ENCODE measurements around the gene VAMP1. TPM values are rescaled to one million over a fixed set of nuclear protein-coding genes. Genes with fewer than 3 reads are reported as not detected.
A peak's percentile ranks its signal among the peaks of the same experiment; 100 is the strongest.
"Not testable (repeated sequence)": the region's sequence is repeated elsewhere in the genome, so short reads cannot be mapped to it uniquely, and the experiment has no call there.

Gene VAMP1
- total RNA-seq, 1 donor from 2014 or later = 4.2 TPM

DNA sequence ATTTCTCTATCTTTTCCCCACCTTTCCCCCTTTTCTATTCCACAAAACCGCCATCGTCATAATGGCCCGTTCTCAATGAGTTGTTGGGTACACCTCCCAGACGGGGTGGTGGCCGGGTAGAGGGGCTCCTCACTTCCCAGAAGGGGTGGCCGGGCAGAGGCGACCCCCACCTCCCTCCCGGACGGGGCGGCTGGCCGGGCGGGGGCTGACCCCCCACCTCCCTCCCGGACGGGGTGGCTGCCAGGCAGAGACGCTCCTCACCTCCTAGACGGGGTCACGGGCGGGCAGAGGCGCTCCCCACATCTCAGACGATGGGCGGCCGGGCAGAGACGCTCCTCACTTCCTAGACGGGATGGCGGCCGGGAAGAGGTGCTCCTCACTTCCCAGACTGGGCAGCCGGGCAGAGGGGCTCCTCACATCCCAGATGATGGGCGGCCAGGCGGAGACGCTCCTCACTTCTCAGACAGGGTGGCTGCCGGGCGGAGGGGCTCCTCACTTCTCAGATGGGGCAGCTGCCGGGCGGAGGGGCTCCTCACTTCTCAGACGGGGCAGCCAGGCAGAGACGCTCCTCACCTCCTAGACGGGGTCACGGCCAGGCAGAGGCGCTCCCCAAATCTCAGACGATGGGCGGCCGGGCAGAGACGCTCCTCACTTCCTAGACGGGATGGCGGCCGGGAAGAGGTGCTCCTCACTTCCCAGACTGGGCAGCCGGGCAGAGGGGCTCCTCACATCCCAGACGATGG lies 4.9 kb upstream of the VAMP1 start:
- DNase-seq (ENCODE audit: missing footprints); intact Hi-C loops (cut with DNase I): not testable (repeated sequence)

DNA sequence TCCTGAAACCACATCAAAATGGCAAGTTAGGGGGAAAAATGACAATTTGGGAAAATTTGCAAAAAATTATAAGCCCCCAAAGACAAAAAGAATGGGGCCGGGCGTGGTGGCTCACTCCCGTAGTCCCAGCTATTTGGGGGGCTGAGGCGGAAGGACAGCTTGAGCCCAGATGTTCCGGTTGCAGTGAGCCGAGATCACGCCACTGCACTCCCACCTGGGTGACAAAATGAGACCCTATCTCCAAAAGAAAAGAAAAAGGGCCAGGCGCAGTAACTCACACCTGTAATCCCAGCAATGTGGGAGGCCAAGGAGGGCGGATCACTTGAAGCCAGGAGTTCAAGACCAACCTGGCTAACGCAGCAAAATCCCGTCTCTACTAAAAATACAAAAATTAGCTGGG lies 2.0 kb upstream of the VAMP1 start:
- DNase-seq (ENCODE audit: missing footprints) = no peak
- ATAC-seq = no peak
- intact Hi-C loops (cut with DNase I) = loop anchor here (5.0 kb wide), 1 partner anchor 135 kb away; no protein-coding TSS in a partner anchor

More for the DNA sequence above, 4.9 kb upstream of the VAMP1 start:
- ATAC-seq = not testable (repeated sequence)

DNA sequence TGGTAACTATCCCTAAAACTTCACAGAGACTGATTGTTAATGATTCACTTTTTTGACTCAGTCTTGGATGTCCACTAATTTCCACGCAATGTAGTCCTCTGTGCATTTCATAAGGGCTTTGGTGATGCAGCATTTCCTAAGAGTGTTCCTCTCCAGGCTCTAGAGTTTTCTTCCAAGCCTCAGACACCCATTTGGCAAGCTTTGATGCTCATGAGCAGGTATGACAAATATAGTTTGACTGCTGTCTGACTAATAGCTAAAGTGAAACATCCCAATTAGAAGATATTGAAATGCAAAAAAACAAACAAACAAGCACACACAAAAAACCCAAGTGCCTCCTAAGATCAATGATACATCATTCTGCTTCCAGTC lies 1.5 kb upstream of the VAMP1 start:
- DNase-seq (ENCODE audit: missing footprints) (no peak), ATAC-seq (no peak)
- intact Hi-C loops (cut with DNase I) = loop anchor here (1.0 to 5.0 kb wide), 3 partner anchors 19 to 149 kb away; partner anchors contain the start of gene TAPBPL

DNA sequence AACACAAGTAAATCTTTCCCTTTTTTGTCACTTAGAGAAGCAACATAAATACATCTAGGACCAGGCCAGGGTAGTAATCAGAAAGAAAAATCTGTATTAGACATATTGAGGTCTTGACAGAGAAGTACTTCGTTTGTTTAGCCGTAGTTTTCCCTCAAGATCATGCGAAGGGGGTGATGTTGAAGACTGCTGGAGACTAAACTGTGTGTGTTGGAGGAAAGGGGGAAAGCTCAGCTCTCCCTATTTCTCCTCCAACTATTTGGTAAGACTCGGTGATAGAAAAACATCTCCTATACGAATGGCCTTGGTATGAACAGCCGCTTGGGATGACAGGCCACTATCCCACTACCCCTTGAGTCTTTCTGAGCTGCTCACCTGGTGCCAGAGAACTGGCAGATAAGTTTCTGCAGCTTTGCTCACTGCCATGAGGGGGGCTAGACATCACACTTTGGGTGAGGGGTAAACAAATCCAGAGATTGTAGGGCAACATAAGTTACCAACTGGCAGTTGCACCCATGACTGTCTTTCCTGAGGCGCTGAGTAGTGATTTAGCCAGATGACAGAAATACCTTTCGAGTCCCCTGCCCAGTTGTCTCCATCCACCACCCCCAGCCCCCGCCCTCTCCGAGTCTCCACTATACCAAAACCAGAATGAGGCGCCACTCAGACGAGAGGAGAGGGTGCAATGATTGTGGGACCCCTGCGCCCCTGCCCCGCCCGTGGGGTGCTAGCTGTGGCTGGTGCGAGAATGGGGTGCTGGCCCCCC lies 685 bp downstream of the VAMP1 start:
- no peak for ATAC-seq
- intact Hi-C loops (cut with DNase I) = loop anchor here (1.0 to 5.0 kb wide), 4 partner anchors 17 to 132 kb away; partner anchors contain the start of genes MRPL51 and TAPBPL
- DNase-seq (ENCODE audit: missing footprints) = no peak

DNA sequence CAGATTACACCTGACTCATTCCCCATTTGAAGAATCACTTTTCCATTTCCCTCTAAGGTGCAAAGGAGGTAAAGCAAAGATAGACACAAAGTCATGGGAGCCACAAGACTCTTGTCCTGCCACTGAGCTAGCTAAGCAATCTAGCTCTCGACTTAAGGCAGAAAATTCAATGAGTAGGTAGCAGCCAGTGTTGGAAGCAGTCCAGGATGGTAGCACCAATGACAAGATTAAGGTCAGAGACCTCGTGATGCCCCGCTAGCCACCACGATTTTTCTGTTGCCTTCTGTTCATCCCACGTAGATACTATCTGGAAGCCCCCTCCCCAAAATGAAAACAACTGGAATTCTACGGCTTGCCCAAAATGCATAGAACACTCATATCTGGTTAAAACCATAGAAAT lies 1.4 kb downstream of the VAMP1 start:
- DNase-seq (ENCODE audit: missing footprints) (no peak), ATAC-seq (no peak)
- intact Hi-C loops (cut with DNase I) = no loop called here

DNA sequence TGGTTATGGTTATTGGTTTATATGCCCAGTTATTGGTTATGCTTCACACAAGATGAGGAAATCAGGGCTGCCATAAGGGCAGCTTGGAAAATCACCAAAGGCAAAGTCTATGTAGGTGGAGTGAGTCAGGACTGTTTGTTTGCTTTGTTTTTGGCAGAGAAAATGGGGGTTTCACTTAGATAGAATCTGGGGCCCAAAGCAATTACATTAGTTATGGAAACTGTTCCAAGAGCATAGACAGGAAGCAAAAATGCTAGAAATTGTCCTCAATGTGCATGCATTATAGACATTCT lies 2.2 kb downstream of the VAMP1 start:
- no peak for DNase-seq (ENCODE audit: missing footprints)
- intact Hi-C loops (cut with DNase I) = no loop called here
- no peak for ATAC-seq

DNA sequence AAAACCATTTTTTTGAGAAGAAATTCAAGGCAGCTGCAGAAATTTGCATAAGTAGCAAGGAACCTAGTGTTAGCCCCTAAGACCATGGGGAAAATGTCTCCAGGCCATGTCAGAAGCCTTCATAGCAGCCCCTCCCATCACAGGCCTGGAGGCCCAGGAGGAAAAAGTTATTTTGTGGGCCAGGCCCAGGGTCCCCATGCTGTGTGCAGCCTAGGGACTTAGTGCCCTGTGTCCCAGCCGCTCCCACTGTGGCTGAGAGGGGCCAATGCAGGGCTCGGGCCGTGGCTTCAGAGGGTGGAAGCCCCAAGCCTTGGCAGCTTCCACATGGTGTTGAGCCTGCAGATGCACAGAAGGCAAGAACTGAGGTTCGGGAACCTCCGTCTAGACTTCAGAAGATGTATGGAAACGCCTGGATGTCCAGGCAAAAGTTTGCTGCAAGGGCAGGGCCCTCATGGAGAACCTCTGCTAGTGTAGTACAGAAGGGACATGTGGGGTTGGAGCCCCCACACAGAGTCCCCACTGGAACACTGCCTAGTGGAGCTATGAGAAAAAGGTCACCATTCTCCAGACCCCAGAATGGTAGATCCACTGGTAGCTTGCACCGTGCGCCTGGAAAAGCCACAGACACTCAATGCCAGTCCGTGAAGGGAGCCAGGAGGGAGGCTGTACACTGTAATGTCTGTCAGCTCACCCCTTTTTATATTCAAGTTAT lies 2.8 kb downstream of the VAMP1 start:
- ATAC-seq; intact Hi-C loops (cut with DNase I); DNase-seq (ENCODE audit: missing footprints): not testable (repeated sequence)

DNA sequence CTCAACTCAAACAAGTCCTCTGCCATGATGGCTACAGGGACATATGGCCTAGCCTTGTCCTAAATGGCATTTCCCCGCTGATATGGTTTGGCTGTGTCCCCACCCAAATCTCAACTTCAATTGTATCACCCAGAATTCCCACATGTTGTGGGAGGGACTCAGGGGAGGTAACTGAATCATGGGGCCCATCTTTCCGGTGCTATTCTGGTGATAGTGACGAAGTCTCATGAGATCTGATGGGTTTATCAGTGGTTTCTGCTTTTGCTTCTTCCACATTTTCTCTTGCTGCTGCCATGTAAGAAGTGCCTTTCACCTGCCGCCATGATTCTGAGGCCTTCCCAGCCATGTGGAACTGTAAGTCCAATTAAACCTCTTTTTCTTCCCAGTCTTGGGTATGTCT lies 3.7 kb downstream of the VAMP1 start:
- intact Hi-C loops (cut with DNase I); ATAC-seq: not testable (repeated sequence)

DNA sequence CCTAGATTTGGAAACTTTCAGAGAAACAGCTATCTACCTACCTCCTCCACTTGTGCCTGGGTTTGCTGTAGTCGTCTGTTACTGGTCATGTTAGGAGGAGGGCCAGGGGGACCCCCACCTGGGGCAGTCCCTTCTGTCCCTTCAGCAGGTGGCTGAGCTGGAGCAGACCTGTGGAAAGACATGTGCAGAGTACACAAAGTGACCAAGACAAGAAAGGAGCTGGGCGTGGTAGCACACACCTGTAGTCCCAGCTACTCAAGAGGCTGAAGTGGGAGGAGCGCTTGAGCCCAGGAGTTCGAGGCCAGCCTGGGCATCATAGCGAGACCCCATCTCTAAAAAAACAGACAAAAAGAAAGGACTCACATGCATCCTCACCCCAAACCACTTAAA lies 4.3 kb downstream of the VAMP1 start:
- intact Hi-C loops (cut with DNase I) = no loop called here
- DNase-seq (ENCODE audit: missing footprints) (no peak), ATAC-seq (no peak)

More for the DNA sequence above, 3.7 kb downstream of the VAMP1 start:
- DNase-seq (ENCODE audit: missing footprints) = not testable (repeated sequence)

DNA sequence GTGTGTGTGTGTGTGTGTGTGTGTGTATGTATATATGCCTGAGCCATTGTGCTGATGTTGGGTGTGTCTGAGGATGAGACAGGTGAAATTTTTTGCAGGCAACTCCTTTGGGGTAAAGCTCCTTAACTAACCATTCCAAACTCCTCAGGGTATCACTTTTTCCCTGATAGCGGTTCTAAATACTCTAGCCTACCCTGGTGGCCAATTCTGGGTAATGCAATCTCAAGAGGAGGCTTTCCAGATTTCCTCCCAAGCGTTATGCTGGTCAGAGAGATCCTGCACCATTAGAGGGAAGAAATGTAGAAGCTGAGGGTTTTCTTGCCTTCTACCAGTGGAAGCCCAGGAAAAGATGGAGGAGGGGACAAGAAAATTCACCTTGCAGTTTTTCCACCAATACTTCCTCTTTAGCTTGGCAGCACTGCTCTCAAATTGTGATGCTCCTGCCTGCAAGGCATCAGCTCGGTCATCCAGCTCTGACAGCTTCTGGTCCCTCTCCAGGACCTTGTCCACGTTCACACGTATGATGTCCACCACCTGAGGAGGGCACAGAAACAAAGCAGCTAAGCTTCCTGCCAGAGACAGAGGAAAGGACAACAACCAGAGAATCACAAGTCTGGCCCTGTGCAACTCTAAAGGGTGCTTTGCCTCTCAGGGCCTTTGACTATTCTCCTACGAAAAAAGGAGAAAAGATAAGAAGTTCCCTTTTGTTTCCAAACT lies 4.9 kb downstream of the VAMP1 start:
- intact Hi-C loops (cut with DNase I) = loop anchor here (1.0 kb wide), 1 partner anchor 42 kb away; no protein-coding TSS in a partner anchor
- DNase-seq (ENCODE audit: missing footprints) (no peak), ATAC-seq (no peak)

DNA sequence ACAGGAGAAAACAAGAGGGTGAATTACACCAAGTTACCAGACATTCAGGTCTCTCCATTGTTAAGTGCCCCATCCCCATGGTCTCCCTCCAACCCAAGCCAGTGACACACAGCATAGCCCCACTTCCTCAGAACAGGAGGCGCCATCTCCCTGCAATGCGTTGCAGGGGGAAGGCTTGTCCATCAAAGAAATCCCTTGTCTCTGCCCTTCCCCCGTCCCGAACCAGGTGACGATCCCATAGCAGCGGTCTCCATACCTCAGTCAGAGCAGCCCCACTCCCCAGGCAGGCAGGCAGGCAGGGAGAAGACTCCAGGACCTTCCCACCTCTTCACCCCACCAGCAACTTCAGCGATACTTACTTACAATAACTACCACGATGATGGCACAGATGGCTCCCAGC lies 5.9 kb downstream of the VAMP1 start:
- DNase-seq (ENCODE audit: missing footprints) = no peak

DNA sequence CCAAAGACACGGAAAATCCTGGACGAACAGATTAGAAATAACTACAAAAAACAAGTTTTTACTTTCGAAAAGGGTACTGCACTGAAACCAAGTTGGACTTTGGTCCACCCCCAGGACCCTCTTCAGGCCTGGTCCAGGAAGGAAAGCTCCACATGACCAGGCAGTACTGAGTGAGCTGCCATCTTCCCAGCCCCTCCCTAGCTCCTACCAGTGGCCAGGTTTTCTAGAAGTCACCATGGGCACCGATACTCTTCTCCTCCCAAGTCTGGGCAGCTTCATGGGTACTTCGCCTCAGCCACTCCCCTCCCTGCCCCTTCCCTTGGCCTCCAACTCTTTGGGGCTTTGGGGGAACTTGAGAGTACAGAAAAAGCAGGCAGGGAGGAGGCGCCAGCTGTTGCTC lies 6.6 kb downstream of the VAMP1 start:
- DNase-seq (ENCODE audit: missing footprints) = no peak
- intact Hi-C loops (cut with DNase I) = no loop called here
- ATAC-seq = no peak

More for the DNA sequence above, 5.9 kb downstream of the VAMP1 start:
- no peak for ATAC-seq
- intact Hi-C loops (cut with DNase I) = no loop called here

DNA sequence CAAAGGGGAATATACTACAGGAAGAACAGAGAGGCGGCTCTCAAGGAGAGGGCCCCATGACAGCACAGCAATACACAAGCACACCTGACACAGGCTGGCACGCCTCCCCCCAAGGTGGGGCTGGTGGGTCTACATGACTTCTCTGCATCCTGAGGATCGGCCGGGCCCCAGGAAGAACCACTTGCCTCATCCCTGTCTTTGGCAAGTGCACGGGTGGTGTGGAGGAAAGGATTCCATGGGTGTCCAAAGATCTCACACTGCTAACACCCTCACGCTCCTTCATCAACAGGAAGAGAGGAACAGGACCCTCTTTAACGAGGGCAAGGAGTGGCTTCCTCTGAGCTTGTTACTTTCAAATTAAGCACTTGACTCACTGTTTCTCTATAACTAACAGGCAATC lies 7.3 kb downstream of the VAMP1 start:
- intact Hi-C loops (cut with DNase I) = no loop called here
- no peak for DNase-seq (ENCODE audit: missing footprints)
- ATAC-seq = no peak

DNA sequence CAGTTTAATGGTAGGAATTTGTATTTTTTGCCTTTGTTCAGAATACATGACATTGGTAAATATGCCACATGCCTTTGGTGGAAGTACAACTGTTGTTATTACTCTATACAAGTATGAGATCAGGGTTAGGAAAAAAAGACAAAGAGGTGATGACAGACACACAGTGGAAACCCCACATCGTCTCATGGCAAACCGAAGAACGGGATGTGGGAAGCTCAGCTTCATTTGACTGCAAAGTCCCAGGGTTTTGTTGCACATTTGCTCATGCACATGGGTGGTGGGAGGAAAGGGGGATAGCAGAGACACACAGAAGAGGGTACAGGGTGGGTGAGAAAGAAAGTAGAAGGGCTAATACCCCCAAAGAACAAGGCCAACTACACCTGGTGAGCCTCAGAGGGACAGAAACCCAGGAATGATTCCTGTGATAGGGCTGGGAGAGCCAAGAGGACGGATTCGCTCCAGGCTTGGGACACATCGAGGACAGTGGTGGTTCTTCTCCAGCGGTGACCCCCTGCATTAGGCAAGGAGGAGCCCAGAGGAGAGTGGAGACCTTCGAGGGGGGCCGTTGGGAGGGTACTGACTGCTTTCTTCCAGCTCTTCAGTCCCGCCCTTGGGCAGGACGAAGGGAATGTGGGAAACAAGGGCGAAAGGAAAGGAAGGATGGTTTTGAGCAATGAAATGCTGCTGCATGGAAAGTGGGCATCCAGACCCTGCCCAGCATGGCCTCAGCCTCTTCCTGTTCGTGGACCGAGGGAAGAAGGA lies 8.1 kb downstream of the VAMP1 start:
- ATAC-seq (no peak), DNase-seq (ENCODE audit: missing footprints) (no peak)
- intact Hi-C loops (cut with DNase I) = no loop called here

DNA sequence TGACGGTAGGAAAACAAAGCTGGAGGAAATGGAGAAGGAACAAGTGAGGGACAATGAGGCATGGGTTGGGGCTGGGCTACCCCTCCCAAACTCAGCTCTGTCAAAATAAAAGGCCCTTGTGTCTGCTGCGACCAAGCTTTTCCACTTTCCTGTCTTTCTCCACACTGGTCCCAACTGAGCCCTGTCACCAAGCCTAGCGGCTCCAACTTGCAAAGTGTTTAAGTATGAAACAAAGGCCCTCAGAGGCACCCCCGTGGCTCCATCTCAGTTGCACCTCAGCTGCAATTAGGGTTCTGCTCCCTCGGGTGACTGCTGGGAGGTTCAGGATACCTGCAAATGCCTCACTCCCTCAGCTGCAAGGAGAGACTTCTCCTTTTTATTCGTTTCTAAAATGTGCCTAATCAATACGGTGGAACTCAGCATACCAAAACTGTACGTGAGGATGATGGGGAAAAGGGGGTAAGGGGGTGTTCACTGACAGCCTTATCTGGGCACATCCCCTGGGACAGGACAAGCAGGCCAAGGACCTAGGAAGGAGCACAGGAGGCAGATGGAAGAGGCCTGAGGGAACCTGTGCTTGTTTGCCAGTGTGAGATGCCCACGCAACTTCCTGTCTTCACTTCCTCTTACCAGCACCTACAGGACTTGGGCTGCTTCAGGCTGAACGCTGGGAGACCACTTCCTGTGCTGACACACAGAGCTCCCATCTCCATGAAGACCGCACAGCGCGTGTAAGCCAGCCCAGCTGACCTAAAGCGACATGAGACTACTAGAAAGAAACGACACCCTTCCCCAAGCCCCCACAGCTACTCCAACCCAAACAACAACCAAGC lies 8.9 kb downstream of the VAMP1 start:
- intact Hi-C loops (cut with DNase I) = no loop called here
- peak; percentile 24 for ATAC-seq
- peak; percentile 86 for DNase-seq (ENCODE audit: missing footprints)

DNA sequence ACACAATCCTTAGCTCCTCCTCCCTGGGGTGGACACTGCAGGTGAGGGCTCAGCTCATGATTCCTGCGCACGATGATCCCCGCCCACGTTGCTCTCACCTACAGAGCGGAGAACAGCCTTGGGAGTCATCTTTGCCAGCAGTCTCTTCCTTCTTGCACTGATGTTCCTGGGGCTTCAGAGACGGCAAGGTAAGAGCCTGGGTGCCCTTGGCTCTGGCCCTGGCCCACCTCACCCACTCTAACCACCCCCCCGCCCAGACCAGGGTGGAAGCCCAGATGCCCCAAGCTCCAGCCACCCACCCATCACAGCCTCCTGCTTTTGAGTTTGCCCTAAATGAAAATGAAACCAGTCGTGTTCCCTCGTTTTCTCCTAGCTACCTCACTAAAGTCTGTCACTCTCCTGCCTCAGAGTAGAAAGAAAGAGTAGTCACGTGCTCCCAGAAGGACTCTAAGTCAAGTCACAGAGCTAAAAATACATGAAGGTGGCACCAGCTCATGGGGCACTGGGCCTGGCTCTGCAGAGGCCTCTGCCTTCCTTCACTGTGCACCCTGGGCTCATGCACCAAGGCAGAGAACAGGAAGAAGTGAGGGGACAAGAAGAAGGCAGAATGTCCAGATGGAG lies 9.6 kb downstream of the VAMP1 start:
- ATAC-seq (peak; percentile 69), DNase-seq (ENCODE audit: missing footprints) (no peak)
- intact Hi-C loops (cut with DNase I) = no loop called here

DNA sequence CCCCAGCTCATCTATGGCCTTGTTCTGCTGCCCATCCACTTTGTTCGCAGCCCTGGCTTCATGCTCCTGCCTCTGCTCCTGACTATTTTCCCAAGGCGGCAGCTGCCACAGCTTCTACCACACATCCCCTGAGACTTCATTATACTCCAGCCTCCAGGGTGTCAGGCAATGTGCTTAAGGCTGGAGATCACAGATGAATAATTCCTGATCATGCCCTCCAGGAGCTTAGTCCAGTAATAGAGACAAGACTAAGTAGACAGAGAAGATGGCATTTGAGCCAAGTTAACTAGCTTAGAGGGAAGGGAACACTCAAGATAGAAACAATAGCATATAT lies 11.5 kb downstream of the VAMP1 start:
- intact Hi-C loops (cut with DNase I) = no loop called here
- ATAC-seq = no peak
- DNase-seq (ENCODE audit: missing footprints) = no peak

Data from Right ventricle myocardium inferior (tissue), 1 donor.